ENCODE results near the gene HIRIP3. TPM values are rescaled to one million over a fixed set of nuclear protein-coding genes. Genes with fewer than 3 reads are reported as not detected.
A peak's percentile ranks its signal among the peaks of the same experiment; 100 is the strongest.

The HIRIP3 gene
- total and polyA plus RNA-seq, 2 of the 8 experiments (the other 6 are each of a cell fraction or from before 2014, with no cell fraction given), result 11.9 to 18.5 TPM

DNA sequence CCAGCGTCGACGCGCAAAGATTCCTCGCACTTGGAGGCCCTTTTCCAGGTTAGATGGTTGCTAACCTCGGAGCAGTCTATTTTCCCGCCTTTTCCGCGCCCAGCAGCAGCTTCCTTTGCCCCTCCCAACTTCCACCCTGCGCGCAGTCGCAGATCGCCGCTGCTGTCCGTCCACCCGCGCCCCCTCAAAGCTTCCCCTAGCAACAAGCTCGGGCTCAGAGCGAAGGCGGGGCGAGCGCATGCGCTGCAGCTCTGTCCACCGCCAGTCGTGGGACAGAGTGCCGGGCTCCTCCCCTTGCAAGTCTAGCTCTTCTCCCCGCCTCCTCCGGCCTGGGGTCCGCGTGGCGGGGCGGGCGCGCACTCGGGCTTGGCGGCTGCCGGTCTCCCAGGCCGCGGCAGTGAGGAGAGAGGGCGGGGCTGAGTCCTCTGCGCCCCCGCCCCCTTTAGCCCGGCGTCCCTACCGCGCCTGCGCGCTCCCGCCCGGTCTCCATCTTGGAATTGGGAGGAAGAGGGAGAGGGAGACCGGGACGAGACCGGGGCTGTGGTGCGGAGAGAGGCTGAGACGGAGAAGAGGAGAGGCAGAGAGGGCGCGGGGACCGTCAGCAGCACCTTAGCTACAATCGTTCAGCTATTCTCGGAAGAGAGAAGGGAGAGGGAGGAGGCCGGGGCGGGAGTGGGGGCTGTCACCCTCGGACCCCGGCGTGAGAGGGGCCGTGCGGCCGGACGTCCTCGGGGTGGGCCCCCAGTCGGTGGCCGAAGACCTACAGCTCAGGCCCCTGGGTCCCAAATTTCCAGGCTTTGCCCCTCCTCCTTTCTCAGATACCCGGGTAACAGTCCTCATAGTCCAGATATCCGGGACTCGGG lies 21.8 kb downstream of the HIRIP3 start, which contains the start of gene TAOK2 (continued):
- TF ChIP-seq KDM4A (IDR thresholded peaks at IDR 0.05; ENCODE audit: low read depth, low read length, severe bottlenecking), result no peak
- peak in 1 of 2 experiments; percentile 89; a peak in 2 of 4 replicates for TF ChIP-seq SIN3A (conservative IDR thresholded peaks at IDR 0.05 in 1 of 2, IDR thresholded peaks at IDR 0.05 in 1 of 2; ENCODE audit: low read depth in 1 of 2, low read length in 2 of 2)
- no peak for TF ChIP-seq SIRT6 (IDR thresholded peaks at IDR 0.05; ENCODE audit: low read length)
- no peak for TF ChIP-seq SAP30 (IDR thresholded peaks at IDR 0.05; ENCODE audit: insufficient read depth, insufficient replicate concordance, low read length)
- peak; percentile 97 for TF ChIP-seq NRF1 (IDR thresholded peaks at IDR 0.05; ENCODE audit: low read depth, low read length)
- peak in 1 of 2 experiments; percentile 54; a peak in 1 of 3 replicates for TF ChIP-seq POLR2A (IDR thresholded peaks at IDR 0.05; ENCODE audit: control extremely low read depth in 1 of 2, low read depth in 2 of 2, low read length in 2 of 2)
- TF ChIP-seq HDAC2 (IDR thresholded peaks at IDR 0.05; ENCODE audit: borderline replicate concordance in 1 of 2, low read depth in 2 of 2, low read length in 2 of 2), result peak in 1 of 2 experiments; percentile 95; a peak in 2 of 4 replicates
- TF ChIP-seq KDM1A (IDR thresholded peaks at IDR 0.05; ENCODE audit: borderline replicate concordance, low read length), result 0 out of 2 replicates have a peak, but pooled peaks have one; percentile 85
- TF ChIP-seq RFX5 (IDR thresholded peaks at IDR 0.05; ENCODE audit: borderline replicate concordance, low read depth, low read length), result peak; percentile 90
- TF ChIP-seq CBX8 (IDR thresholded peaks at IDR 0.05; ENCODE audit: borderline replicate concordance, low read depth, low read length), result no peak
- no peak for TF ChIP-seq TCF12 (IDR thresholded peaks at IDR 0.05; ENCODE audit: low read depth, low read length)
- peak; percentile 93 for TF ChIP-seq SP4 (IDR thresholded peaks at IDR 0.05; ENCODE audit: low read length)
- peak; percentile 54; the same call in 1 of the 2 replicates for TF ChIP-seq PHF8 (conservative IDR thresholded peaks at IDR 0.05; ENCODE audit: low read depth, low read length)
- TF ChIP-seq SP1 (IDR thresholded peaks at IDR 0.05; ENCODE audit: low read depth, low read length), result peak; percentile 19; the same call in 1 of the 2 replicates
- no peak for TF ChIP-seq TEAD4 (IDR thresholded peaks at IDR 0.05; ENCODE audit: low read depth, low read length)
- TF ChIP-seq, protein P1, sequence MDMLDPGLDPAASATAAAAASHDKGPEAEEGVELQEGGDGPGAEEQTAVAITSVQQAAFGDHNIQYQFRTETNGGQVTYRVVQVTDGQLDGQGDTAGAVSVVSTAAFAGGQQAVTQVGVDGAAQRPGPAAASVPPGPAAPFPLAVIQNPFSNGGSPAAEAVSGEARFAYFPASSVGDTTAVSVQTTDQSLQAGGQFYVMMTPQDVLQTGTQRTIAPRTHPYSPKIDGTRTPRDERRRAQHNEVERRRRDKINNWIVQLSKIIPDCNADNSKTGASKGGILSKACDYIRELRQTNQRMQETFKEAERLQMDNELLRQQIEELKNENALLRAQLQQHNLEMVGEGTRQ (IDR thresholded peaks at IDR 0.05; ENCODE audit: low read length), result no peak
